Loucy (cell line): Measurements from ENCODE around the gene GPR153.

Experiments used
- H2AFZ ChIP-seq: fragments of 200-600 bp; sonication (generic); 2 replicates; pipeline ENCODE4 v1.6.0; 2016; ENCODE audit warnings: antibody characterized with exemption, mild to moderate bottlenecking, low read length, moderate library complexity
- H3F3A ChIP-seq: fragments of 200-600 bp; 2 replicates; pipeline ENCODE4 v1.6.0; 2016; ENCODE audit warnings: antibody characterized with exemption, low read depth, mild to moderate bottlenecking
- H3K27me3 ChIP-seq: fragments of 200-600 bp; sonication (generic); 2 replicates; pipeline ENCODE4 v1.6.1; 2014; ENCODE audit warnings: low read length, mild to moderate bottlenecking; ENCODE audit not compliant: insufficient read depth, poor library complexity, severe bottlenecking
- H3K36me3 ChIP-seq: fragments of 200-600 bp; sonication (generic); 2 replicates; pipeline ENCODE4 v1.6.1; 2016; ENCODE audit warnings: low read length; ENCODE audit not compliant: insufficient read depth
- H3K4me1 ChIP-seq: fragments of 200-600 bp; sonication (generic); 2 replicates; pipeline ENCODE4 v1.5.1; 2014; ENCODE audit warnings: low read length, mild to moderate bottlenecking; ENCODE audit not compliant: insufficient read depth, poor library complexity, severe bottlenecking
- H3K4me2 ChIP-seq: fragments of 200-600 bp; sonication (generic); 2 replicates; pipeline ENCODE4 v1.6.0; 2014; ENCODE audit warnings: antibody characterized with exemption, low read length, low read depth, mild to moderate bottlenecking; ENCODE audit not compliant: poor library complexity, severe bottlenecking
- H3K4me3 ChIP-seq: fragments of 200-600 bp; sonication (generic); 2 replicates; pipeline ENCODE4 v1.5.1; 2014; ENCODE audit warnings: low read length, mild to moderate bottlenecking, mixed read lengths; ENCODE audit not compliant: poor library complexity, severe bottlenecking
- H3K79me2 ChIP-seq: fragments of 200-600 bp; sonication (generic); 2 replicates; pipeline ENCODE4 v1.6.1; 2014; ENCODE audit warnings: low read length; ENCODE audit not compliant: insufficient read depth
- H3K9ac ChIP-seq: fragments of 200-600 bp; sonication (generic); 2 replicates; pipeline ENCODE4 v1.6.0; 2014; ENCODE audit warnings: mild to moderate bottlenecking, low read depth, low read length, moderate library complexity; ENCODE audit not compliant: poor library complexity, severe bottlenecking
- H3K9me2 ChIP-seq: fragments of 200-600 bp; sonication (generic); replicated peaks from 2 replicates; pipeline ENCODE4 v1.6.1; 2016; ENCODE audit warnings: low read depth, low read length, mixed read lengths
- H3K9me3 ChIP-seq: fragments of 200-600 bp; sonication (generic); 2 replicates; pipeline ENCODE4 v1.6.1; 2014; ENCODE audit warnings: mild to moderate bottlenecking, antibody characterized with exemption, low read length, low read depth; ENCODE audit not compliant: insufficient read depth
- H4K20me1 ChIP-seq: fragments of 200-600 bp; sonication (generic); 2 replicates; pipeline ENCODE4 v1.6.0; 2014; ENCODE audit warnings: antibody characterized with exemption, low read length, mild to moderate bottlenecking; ENCODE audit not compliant: insufficient read depth, poor library complexity, severe bottlenecking
- EZH2phosphoT487 ChIP-seq: fragments of 200-600 bp; IDR thresholded peaks from 2 replicates; pipeline ENCODE4 v1.6.1; 2018; ENCODE audit warnings: antibody characterized with exemption, mild to moderate bottlenecking, moderate library complexity, borderline replicate concordance
- TF ChIP-seq, protein P1 (sequence below): fragments of 200-600 bp; sonication (generic); conservative IDR thresholded peaks from 2 replicates; pipeline ENCODE4 v1.5.1; 2014; ENCODE audit warnings: mild to moderate bottlenecking, antibody characterized with exemption, low read length

The GPR153 gene

DNA sequence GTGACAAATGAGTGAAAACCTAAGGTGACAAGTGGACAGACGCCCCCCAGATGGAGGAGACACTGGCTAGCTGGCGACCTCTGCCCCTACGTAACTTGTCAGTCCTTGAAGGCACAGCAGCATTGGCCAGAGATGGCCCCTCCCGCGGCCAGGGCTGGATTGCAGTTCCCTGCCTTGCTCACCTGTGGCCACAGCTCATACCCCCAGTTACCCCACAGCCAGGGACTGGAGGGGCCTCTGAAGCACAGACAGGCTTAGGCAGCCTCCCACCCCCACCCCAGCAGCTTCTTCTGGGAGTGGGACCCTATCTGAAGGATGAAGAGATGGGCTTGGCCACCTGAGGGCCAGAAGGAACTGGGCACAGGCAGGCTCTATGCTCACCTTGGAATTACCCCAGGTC lies 13.2 kb downstream of the GPR153 start:
- no peaks in the 10 kb centered on the region for H3K9me2 ChIP-seq
- H4K20me1 ChIP-seq: no peaks in the 10 kb centered on the region
- H3K36me3 ChIP-seq: no peaks in the 10 kb centered on the region
- no peak overlapping the region for H3K4me3 ChIP-seq
- H3K27me3 ChIP-seq: no peaks in the 10 kb centered on the region
- H3F3A ChIP-seq: no peaks in the 10 kb centered on the region
- H3K79me2 ChIP-seq: no peaks in the 10 kb centered on the region
- no peak overlapping the region for H3K9ac ChIP-seq
- H3K4me2 ChIP-seq: no peak overlapping the region
- H3K4me1 ChIP-seq: no peaks in the 10 kb centered on the region
- no peaks in the 10 kb centered on the region for H3K9me3 ChIP-seq
- TF ChIP-seq, protein P1, sequence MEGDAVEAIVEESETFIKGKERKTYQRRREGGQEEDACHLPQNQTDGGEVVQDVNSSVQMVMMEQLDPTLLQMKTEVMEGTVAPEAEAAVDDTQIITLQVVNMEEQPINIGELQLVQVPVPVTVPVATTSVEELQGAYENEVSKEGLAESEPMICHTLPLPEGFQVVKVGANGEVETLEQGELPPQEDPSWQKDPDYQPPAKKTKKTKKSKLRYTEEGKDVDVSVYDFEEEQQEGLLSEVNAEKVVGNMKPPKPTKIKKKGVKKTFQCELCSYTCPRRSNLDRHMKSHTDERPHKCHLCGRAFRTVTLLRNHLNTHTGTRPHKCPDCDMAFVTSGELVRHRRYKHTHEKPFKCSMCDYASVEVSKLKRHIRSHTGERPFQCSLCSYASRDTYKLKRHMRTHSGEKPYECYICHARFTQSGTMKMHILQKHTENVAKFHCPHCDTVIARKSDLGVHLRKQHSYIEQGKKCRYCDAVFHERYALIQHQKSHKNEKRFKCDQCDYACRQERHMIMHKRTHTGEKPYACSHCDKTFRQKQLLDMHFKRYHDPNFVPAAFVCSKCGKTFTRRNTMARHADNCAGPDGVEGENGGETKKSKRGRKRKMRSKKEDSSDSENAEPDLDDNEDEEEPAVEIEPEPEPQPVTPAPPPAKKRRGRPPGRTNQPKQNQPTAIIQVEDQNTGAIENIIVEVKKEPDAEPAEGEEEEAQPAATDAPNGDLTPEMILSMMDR: no peak
- TF ChIP-seq EZH2phosphoT487: no peak
- no peak overlapping the region for H2AFZ ChIP-seq

DNA sequence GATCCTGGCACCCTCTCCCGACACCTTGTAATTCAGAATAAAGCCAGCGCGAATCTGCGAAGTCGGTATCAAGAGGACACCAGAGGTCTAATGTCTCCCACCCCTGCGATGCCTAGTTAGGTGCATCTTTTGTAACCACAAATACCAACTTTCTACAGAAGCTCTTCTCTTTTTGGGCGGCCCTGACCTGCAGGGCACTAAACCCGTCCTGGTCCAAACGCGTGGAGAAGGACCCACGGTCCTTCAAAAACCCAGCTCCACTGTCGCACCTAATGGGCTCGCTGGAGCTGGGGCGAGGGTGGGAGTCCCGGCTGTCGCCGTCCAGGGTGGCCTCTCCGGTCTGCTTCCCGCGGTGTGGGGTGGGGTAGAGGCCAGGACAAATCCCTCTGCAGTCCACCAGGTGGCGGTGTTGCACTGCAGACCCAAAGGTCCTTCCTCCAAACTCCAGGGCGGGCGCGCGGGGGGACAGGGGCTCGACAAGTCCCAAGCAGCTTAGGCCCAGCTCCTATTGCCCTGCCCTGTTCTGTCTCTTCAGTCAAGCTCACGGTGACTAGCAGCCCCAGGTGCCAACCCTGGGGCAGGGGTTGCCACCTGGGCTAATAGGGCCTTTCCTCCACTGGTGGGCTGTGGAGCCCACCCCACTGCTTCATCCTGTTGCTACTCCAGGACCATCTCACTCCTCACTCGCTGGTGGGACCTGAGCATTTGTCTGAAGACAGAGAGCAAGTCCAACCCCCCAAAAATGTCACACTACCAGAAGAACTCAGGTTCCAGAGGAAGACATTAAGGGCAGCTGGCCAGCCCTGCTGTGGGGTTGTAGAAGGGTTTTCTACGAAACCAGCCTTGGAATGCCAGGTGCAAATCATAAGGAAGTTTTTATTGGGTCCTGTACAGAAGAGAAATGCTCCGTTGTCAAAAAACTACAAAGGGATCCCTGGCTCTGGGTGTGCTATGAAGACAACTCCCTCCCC lies 14.1 kb downstream of the GPR153 start:
- H3K79me2 ChIP-seq: no peaks in the 10 kb centered on the region
- no peak overlapping the region for H3K4me3 ChIP-seq
- H3K27me3 ChIP-seq: no peaks in the 10 kb centered on the region
- no peak overlapping the region for H3K9ac ChIP-seq
- no peak overlapping the region for H2AFZ ChIP-seq
- H3K9me3 ChIP-seq: no peaks in the 10 kb centered on the region
- H3K9me2 ChIP-seq: no peaks in the 10 kb centered on the region
- H3K4me1 ChIP-seq: no peaks in the 10 kb centered on the region
- H3K36me3 ChIP-seq: no peaks in the 10 kb centered on the region
- no peak overlapping the region for H3K4me2 ChIP-seq
- no peaks in the 10 kb centered on the region for H3F3A ChIP-seq
- no peaks in the 10 kb centered on the region for H4K20me1 ChIP-seq
- TF ChIP-seq, protein P1: peak; percentile 87
- no peak for TF ChIP-seq EZH2phosphoT487

DNA sequence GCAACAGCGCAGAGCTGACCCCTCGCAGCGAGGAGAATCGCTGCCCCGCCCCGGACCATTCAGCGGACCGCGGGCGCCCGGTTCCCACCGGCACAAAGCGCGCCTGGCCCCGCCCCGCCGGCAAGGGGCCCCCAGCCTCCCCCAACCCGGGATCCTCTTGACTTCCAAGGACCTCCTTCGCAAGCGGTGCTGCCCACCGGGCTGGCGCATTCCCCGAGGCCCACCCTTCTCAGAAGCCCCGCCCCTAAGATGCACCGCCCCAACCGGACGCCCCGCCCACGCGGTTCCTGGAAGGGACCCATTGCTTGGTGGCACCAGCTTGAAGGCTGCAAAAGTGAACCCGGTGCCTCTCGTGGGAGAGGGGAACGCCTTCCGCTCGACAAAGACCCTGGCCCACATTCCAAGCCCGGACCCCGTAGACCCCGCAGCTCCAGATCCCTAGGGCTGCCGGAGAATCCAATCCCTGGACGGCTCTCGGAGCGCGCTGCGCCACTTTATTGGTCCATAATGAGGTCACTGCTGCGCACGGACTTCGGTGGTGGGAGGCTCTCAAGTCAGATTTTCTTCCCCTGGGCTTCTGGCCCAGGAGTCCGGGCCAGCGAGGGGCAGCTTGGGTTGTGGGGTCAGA lies 14.9 kb downstream of the GPR153 start:
- Histone ChIP-seq H3K27me3 (no peaks in the 10 kb centered on the region), H3K4me1 (no peaks in the 10 kb centered on the region), H3K79me2 (no peaks in the 10 kb centered on the region), H3K4me3 (no peak overlapping the region), H3K4me2 (no peak overlapping the region), H3F3A (no peaks in the 10 kb centered on the region), H3K9ac (no peak overlapping the region), H3K9me2 (no peaks in the 10 kb centered on the region), H3K36me3 (no peaks in the 10 kb centered on the region), H4K20me1 (no peaks in the 10 kb centered on the region), H2AFZ (no peak overlapping the region), H3K9me3 (no peaks in the 10 kb centered on the region)
- TF ChIP-seq, protein P1: no peak
- no peak for TF ChIP-seq EZH2phosphoT487
